T-helper 17 cell (primary cell): Measurements from ENCODE around the gene FCN3. TPM values are rescaled to one million over a fixed set of nuclear protein-coding genes. Genes with fewer than 3 reads are reported as not detected.

ENCODE experiments used
- ATAC-seq: fragments of 150-1000 bp; cut with Tn5 transposase; 2 replicates; pipeline ENCODE4 v1.10.0; 2021; ENCODE audit warnings: mild to moderate bottlenecking, moderate library complexity
- DNase-seq, 3 donors: peaks; one replicate each; pipeline versions ENCODE4 v3.0.0 to v3.0.0-alpha.2; 2020 to 2021
- H3K9me3 ChIP-seq: one replicate; pipeline ENCODE4 v1.7.0; 2013; ENCODE audit warnings: low read length, mild to moderate bottlenecking; ENCODE audit not compliant: control insufficient read depth, poor library complexity, severe bottlenecking
- H3K27ac Mint-ChIP-seq: one replicate; pipeline ENCODE4 v1.8.0; 2022; ENCODE audit warnings: mild to moderate bottlenecking, moderate library complexity, mixed read lengths
- H3K27me3 Mint-ChIP-seq: one replicate; pipeline ENCODE4 v1.8.0; 2022; ENCODE audit warnings: mixed read lengths
- H3K36me3 Mint-ChIP-seq: one replicate; pipeline ENCODE4 v1.8.0; 2022; ENCODE audit warnings: low read depth, mixed read lengths
- H3K4me1 Mint-ChIP-seq: one replicate; pipeline ENCODE4 v1.8.0; 2022; ENCODE audit warnings: mild to moderate bottlenecking, mixed read lengths
- H3K4me3 Mint-ChIP-seq: one replicate; pipeline ENCODE4 v1.8.0; 2022; ENCODE audit warnings: mild to moderate bottlenecking, moderate library complexity, mixed read lengths
- total RNA-seq, 4 donors: library from RNA in 2 of 4; stranded (reverse) in 2 of 4; gene quantifications; one replicate each; pipeline ENCODE4 v1.2.3 and lab custom pipeline; 2022 to 2026

Gene FCN3
- total RNA-seq, 2 donors from 2014 or later, result not detected

- DNase-seq (no peak), ATAC-seq (no peak)
- peaks cover 6% of the 10 kb centered on the region for H3K27me3 Mint-ChIP-seq
- H3K27ac Mint-ChIP-seq, result no peak overlapping the region
- peaks cover 10% of the 10 kb centered on the region for H3K4me1 Mint-ChIP-seq
- no peaks in the 10 kb centered on the region for H3K9me3 ChIP-seq
- H3K4me3 Mint-ChIP-seq, result no peak overlapping the region
- H3K36me3 Mint-ChIP-seq, result no peaks in the 10 kb centered on the region
Measured at GRCh38 chr1:27380766-27381733, 6.4 kb upstream of the FCN3 start.

- no peak for ATAC-seq
Measured at GRCh38 chr1:27380224-27380623, 5.6 kb upstream of the FCN3 start.

GRCh38 chr1:27379564-27380122 is 5.0 kb upstream of the FCN3 start:
- peaks cover 6% of the 10 kb centered on the region for H3K27me3 Mint-ChIP-seq
- H3K4me3 Mint-ChIP-seq, result no peak overlapping the region
- ATAC-seq, result no peak
- no peak overlapping the region for H3K27ac Mint-ChIP-seq
- no peaks in the 10 kb centered on the region for H3K36me3 Mint-ChIP-seq
- H3K4me1 Mint-ChIP-seq, result peaks cover 13% of the 10 kb centered on the region
- H3K9me3 ChIP-seq, result no peaks in the 10 kb centered on the region
- DNase-seq, result no peak

More at GRCh38 chr1:27380224-27380623, 5.6 kb upstream of the FCN3 start:
- Mint-ChIP-seq H3K4me3 (no peak overlapping the region), H3K36me3 (no peaks in the 10 kb centered on the region), H3K27me3 (peaks cover 6% of the 10 kb centered on the region), H3K27ac (no peak overlapping the region), H3K4me1 (peaks cover 13% of the 10 kb centered on the region)
- no peak for DNase-seq
- H3K9me3 ChIP-seq, result no peaks in the 10 kb centered on the region

- H3K27me3 Mint-ChIP-seq, result peaks cover 6% of the 10 kb centered on the region
- peaks cover 11% of the 10 kb centered on the region for H3K4me1 Mint-ChIP-seq
- DNase-seq, result no peak
- no peaks in the 10 kb centered on the region for H3K36me3 Mint-ChIP-seq
- H3K9me3 ChIP-seq, result no peaks in the 10 kb centered on the region
- H3K4me3 Mint-ChIP-seq, result no peak overlapping the region
- no peak for ATAC-seq
- no peak overlapping the region for H3K27ac Mint-ChIP-seq
Measured at GRCh38 chr1:27377760-27378495, 3.3 kb upstream of the FCN3 start.

- Mint-ChIP-seq H3K27me3 (no peaks in the 10 kb centered on the region), H3K36me3 (no peaks in the 10 kb centered on the region), H3K4me1 (peaks cover 17% of the 10 kb centered on the region), H3K27ac (no peak overlapping the region), H3K4me3 (no peak overlapping the region)
- no peak for ATAC-seq
- no peak for DNase-seq
- H3K9me3 ChIP-seq, result no peaks in the 10 kb centered on the region
Measured at GRCh38 chr1:27372808-27373690, 1.6 kb downstream of the FCN3 start.

GRCh38 chr1:27372022-27372807 is 2.4 kb downstream of the FCN3 start:
- H3K9me3 ChIP-seq, result no peaks in the 10 kb centered on the region
- Mint-ChIP-seq H3K27ac (no peak overlapping the region), H3K27me3 (no peaks in the 10 kb centered on the region), H3K4me1 (peaks cover 15% of the 10 kb centered on the region), H3K36me3 (no peaks in the 10 kb centered on the region), H3K4me3 (no peak overlapping the region)
- ATAC-seq (no peak), DNase-seq (no peak)

- ATAC-seq, result peak; percentile 35
- Mint-ChIP-seq H3K27me3 (no peaks in the 10 kb centered on the region), H3K4me1 (peaks cover 26% of the 10 kb centered on the region), H3K4me3 (no peak overlapping the region), H3K27ac (no peak overlapping the region), H3K36me3 (no peaks in the 10 kb centered on the region)
- H3K9me3 ChIP-seq, result no peaks in the 10 kb centered on the region
- DNase-seq, result no peak
Measured at GRCh38 chr1:27368869-27369582, 5.6 kb downstream of the FCN3 start.

- Mint-ChIP-seq H3K27me3 (no peaks in the 10 kb centered on the region), H3K4me3 (peak overlapping the region; percentile 89), H3K4me1 (peaks cover 26% of the 10 kb centered on the region), H3K36me3 (no peaks in the 10 kb centered on the region), H3K27ac (no peak overlapping the region)
- H3K9me3 ChIP-seq, result no peaks in the 10 kb centered on the region
- no peak for DNase-seq
- no peak for ATAC-seq
Measured at GRCh38 chr1:27367160-27367650, 7.4 kb downstream of the FCN3 start.

- Mint-ChIP-seq H3K36me3 (no peaks in the 10 kb centered on the region), H3K27ac (peak within 1 kb of the TSS; percentile 67)
Measured at GRCh38 chr1:27366411-27367159, 8.0 kb downstream of the FCN3 start, which contains the start of gene MAP3K6. Gene MAP3K6 (minus strand): TSS chr1:27366961. CDS start chr1:27366597, 364 bp downstream.

GRCh38 chr1:27366113-27366410 is 8.6 kb downstream of the FCN3 start:
- peak overlapping the region; percentile 95 for H3K4me3 Mint-ChIP-seq
- no peaks in the 10 kb centered on the region for H3K9me3 ChIP-seq
- H3K4me1 Mint-ChIP-seq, result peaks cover 31% of the 10 kb centered on the region
- H3K27ac Mint-ChIP-seq, result no peak overlapping the region
- H3K36me3 Mint-ChIP-seq, result no peaks in the 10 kb centered on the region
- H3K27me3 Mint-ChIP-seq, result no peaks in the 10 kb centered on the region
- ATAC-seq, result peak; percentile 64
- peak; percentile 39 to 69 (median 68) for DNase-seq

More at GRCh38 chr1:27366411-27367159, 8.0 kb downstream of the FCN3 start, which contains the start of gene MAP3K6:
- Mint-ChIP-seq H3K4me1 (peaks cover 29% of the 10 kb centered on the region), H3K27me3 (no peaks in the 10 kb centered on the region), H3K4me3 (peak within 1 kb of the TSS; percentile 95)
- ATAC-seq (peak; percentile 61), DNase-seq (peak in 2 of 3 donors; percentile 36 to 49)
- no peaks in the 10 kb centered on the region for H3K9me3 ChIP-seq
